Prostate gland (tissue), 2 donors: ENCODE data around the gene SWSAP1.

Experiments used
- CTCF ChIP-seq, 4 experiments: fragments of 200-600 bp in 2 of 4; fragments of 450-650 bp in 2 of 4; sonication (generic) in 2 of 4; IDR thresholded peaks; 1 replicate in 3 of 4; 2 replicates in 1 of 4; pipeline ENCODE4 v1.5.1; 2016 to 2019; ENCODE audit warnings: antibody characterized with exemption in 4 of 4, mild to moderate bottlenecking in 2 of 4, moderate library complexity in 2 of 4
- POLR2A ChIP-seq: fragments of 450-650 bp; IDR thresholded peaks from one replicate; pipeline ENCODE4 v1.6.1; 2016; ENCODE audit warnings: antibody characterized with exemption, mild to moderate bottlenecking

- no peak for TF ChIP-seq CTCF (IDR thresholded peaks at IDR 0.05)
- no peak for TF ChIP-seq POLR2A
Observed at GRCh38 chr19:11356074-11356397, 18.4 kb upstream of the SWSAP1 start.
